Dermis microvascular lymphatic vessel endothelial cell (primary cell): ENCODE measurements around the gene INPP4A. TPM values are rescaled to one million over a fixed set of nuclear protein-coding genes. Genes with fewer than 3 reads are reported as not detected.

Experiments used
- DNase-seq, 2 donors: peaks; one replicate each; pipeline versions ENCODE4 v3.0.0 to v3.0.0-alpha.2; 2010; ENCODE audit warnings: low read depth in 2 of 2
- total RNA-seq: library from RNA; depleted of rRNA; stranded (reverse); fragments of >200 nt; gene quantifications from 2 replicates; pipeline ENCODE4 v1.2.1, GENCODE V29; 2014

The INPP4A gene
- total RNA-seq, 1 donor from 2014 or later, result 21.8 TPM

- no peak for DNase-seq
These were observed 30.4 kb downstream of the INPP4A start for GRCh38 chr2:98474979-98475632.

GRCh38 chr2:98476192-98476868 lies 31.7 kb downstream of the INPP4A start:
- DNase-seq, result no peak

GRCh38 chr2:98477036-98477435 lies 32.4 kb downstream of the INPP4A start:
- no peak for DNase-seq

GRCh38 chr2:98477506-98477905 lies 32.8 kb downstream of the INPP4A start:
- DNase-seq, result no peak

GRCh38 chr2:98478088-98478551 lies 33.5 kb downstream of the INPP4A start:
- DNase-seq, result no peak

GRCh38 chr2:98478907-98479306 lies 34.2 kb downstream of the INPP4A start:
- DNase-seq, result no peak

- DNase-seq, result no peak
These were observed 34.7 kb downstream of the INPP4A start for GRCh38 chr2:98479371-98479770.

- DNase-seq, result peak in 1 of 2 donors; percentile 82
These were observed 35.4 kb downstream of the INPP4A start for GRCh38 chr2:98479959-98480524.

- DNase-seq, result no peak
These were observed 35.9 kb downstream of the INPP4A start for GRCh38 chr2:98480598-98480997.

GRCh38 chr2:98482362-98482761 lies 37.7 kb downstream of the INPP4A start:
- no peak for DNase-seq

- no peak for DNase-seq
These were observed 38.7 kb downstream of the INPP4A start for GRCh38 chr2:98483257-98483861.

GRCh38 chr2:98484121-98484557 lies 39.5 kb downstream of the INPP4A start:
- no peak for DNase-seq

GRCh38 chr2:98484652-98485452 lies 40.2 kb downstream of the INPP4A start:
- DNase-seq, result no peak

GRCh38 chr2:98485453-98485755 lies 40.7 kb downstream of the INPP4A start:
- no peak for DNase-seq

- DNase-seq, result no peak
These were observed 41.8 kb downstream of the INPP4A start for GRCh38 chr2:98486374-98486981.

GRCh38 chr2:98487101-98487805 lies 42.6 kb downstream of the INPP4A start:
- no peak for DNase-seq

GRCh38 chr2:98487806-98488189 lies 43.1 kb downstream of the INPP4A start:
- DNase-seq, result peak in 1 of 2 donors; percentile 38

GRCh38 chr2:98488252-98488651 lies 43.6 kb downstream of the INPP4A start:
- no peak for DNase-seq

- DNase-seq, result no peak
These were observed 44.8 kb downstream of the INPP4A start for GRCh38 chr2:98489486-98489885.
